Hepatic stellate cell (primary cell): ENCODE results near the gene BUB1B.

ENCODE experiments used
- DNase-seq: peaks from one replicate; pipeline ENCODE4 v3.0.0; 2011; ENCODE audit warnings: low spot score

Gene BUB1B

DNA sequence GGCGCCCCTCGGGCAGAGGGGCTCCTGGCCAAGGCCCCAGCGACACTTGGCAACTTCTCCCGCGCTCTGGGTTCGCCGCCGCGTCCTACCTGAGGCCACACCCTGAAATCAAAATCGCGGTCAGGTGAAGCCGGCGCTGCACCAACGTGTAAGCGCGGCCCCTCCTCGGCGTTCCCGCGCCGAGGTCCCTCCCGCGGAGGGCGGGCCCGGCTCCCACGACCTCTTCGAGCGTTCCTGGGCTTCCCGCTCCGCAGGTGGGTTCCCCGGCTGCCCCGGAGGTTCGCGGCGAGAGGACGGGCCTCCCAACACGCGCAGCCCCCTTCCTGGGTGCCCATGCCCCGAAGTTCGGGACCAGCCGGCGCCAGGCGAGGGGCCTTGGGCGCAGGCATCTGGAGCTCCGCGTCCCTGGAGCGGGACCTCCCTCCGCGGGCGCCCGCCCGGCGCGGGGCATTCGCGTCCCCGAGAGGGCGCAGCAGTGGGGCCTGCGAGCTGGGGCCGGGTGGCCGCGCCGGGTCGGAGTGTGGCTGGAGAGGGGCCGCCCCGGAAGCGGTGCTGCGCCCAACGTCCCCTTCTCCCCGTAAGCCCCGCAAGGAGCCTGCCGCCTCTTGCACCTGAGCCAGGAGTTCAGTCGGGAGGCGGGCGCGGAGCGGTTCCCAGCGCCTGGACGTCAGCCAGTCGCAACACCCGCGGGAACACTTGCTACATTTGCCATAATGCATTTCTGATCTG is 91.7 kb downstream of the BUB1B start:
- no peak for DNase-seq

- no peak for DNase-seq
These were observed 92.4 kb downstream of the BUB1B start for GRCh38 chr15:40253167-40253790.

DNA sequence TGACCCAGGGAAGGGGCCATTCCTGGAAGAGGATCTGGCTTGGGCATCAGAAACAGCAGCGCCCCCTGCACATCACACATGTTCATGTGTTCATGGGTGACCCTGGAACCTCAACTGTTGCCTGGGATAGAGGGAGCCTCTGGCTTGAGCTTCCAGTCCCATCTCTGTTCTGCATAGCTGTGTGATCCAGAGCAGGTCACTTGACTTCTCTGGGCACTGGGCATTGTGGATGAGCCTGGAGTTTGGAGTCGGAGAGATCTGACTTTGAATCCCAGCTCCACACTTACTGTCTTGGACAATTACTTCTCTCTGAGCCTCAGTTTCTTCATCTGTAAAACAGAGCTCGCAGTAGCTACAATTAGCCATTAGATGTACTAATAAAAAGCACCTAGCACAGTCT is 93.6 kb downstream of the BUB1B start:
- DNase-seq, result no peak

DNA sequence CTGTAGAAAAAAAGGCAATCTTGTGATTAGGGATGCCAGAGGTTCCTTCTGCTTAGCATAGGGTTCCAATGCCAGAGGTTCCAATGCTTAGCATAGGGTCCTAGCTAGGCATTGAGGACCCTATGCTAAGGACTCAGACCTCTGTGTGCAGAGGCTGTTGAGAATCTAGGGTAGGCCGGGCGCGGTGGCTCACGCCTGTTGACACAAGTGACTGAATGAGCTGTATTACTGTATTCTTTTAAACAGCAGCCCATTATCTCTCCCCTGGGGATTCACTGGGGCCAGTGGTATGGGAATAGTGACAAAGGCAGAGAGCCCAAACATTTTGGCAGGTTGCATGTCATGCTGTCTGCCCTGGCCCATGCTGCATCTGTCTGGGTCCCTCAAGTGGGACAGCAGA is 94.2 kb downstream of the BUB1B start:
- no peak for DNase-seq

DNA sequence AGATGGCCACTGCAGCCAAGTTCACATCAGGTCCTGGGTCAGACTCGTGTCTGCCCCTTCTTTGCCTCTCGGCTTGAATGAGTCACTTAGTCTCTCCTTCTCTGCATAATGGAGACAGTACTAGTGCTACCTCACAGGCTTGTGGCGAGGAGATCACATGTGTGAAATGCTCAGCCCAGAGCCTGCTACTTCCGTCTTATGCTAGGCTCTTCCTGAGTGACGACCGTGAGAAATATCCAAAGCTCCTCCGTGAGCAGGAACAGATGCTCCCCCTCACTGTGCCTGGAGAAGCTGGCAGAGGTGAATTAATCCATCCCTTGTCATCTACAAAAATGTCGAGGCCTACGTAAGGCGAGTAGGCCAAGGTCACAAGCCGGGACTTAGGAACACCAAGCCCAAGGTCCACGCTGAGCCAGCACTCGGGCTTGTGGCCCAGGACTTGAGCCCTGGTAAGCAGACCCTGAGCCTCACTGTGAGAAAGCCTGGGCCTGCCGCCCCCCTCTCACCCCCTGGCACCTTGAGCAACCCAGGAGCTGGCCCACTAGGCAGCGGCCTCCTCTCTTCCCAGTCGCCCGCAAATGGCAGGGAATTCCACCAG is 95.9 kb downstream of the BUB1B start:
- DNase-seq, result no peak

- DNase-seq, result no peak
These were observed 97.0 kb downstream of the BUB1B start for GRCh38 chr15:40257656-40258450.

- DNase-seq, result no peak
These were observed 97.7 kb downstream of the BUB1B start for GRCh38 chr15:40258544-40258943.

GRCh38 chr15:40259021-40259420 is 98.2 kb downstream of the BUB1B start:
- no peak for DNase-seq

DNA sequence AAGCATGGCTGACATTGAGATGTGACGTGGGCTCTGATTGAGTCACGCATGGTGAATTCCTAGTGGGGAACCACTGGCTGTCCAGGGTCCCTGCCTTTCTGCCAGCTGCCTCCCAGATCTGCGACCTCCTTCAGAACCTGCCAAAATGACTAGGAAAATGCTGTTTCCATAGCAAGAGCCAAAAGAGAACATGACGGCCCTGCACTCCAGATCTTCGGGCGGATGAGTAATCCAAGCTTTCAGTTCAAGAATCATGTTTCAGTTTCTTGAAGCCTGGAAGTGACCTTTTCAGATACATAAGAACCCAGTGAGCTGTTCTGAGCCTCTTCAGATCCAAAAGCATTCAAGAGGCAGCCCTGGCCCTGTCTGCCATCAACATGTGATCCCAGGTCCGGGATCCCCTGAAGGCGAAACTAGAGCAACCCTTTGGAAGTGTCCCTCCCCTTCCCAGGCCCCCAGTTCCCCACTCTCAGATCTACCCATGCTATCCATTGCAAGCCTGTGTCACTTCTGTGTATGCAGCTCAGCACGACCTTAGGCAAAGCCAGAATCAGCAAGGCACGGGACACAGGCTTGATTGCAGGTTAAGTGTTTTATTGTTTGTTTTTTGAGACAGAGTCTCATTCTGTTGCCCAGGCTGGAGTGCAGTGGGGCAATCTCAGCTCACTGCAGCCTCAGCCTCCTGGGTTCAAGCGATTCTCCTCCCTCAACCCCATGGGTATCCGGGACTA is 102.3 kb downstream of the BUB1B start:
- no peak for DNase-seq

DNA sequence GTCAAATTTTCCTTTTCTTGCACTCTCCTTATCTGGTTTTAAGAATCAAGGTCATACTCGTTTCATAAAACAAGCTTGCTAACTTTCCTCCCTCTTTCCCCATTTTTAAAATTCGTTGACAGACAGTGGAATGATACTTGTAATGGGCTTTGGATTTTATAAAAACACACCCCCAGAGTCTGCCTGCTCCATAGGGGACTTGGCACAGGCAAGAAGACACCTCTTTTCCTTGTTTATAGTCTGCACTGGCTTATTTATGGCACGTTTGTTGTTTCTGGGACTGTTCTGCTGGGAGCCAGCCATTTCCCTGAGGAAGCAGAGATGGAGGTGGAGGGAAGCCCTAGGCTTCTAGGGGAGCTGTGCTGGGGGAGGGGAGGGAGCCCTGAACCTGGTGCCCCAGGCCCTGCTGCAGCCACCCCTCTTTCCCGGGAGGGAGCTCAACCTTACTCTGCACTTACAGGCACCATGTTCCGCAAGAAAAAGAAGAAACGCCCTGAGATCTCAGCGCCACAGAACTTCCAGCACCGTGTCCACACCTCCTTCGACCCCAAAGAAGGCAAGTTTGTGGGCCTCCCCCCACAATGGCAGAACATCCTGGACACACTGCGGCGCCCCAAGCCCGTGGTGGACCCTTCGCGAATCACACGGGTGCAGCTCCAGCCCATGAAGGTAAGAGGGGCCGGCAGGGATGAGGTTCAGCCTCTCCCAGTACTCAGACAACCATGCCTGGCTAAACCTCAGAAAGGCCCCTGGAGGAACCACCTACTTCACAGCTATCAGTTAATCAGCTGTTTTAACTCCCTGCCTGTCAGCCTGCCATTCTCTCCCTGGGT is 103.7 kb downstream of the BUB1B start:
- DNase-seq, result no peak

DNA sequence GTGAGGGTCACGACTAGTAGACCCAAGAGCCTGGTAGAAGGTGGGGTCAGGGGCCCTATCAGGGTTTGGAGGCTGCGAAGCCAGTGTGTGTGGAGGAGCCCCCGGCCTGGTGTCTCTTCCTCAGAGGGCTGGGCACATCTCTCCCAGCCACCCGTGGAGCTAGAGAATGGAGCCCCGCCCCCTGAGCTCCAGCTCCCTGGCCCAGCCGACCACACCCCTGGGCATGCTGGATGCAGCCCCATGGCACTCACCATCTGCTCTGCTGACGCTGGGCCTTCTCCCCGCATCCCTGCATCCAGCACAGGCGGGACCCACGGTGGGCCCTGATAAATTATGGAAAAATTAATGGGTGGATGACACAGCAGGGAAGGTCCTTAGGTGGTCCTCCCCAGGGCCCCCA is 104.5 kb downstream of the BUB1B start:
- DNase-seq, result no peak

- DNase-seq, result no peak
These were observed 105.0 kb downstream of the BUB1B start for GRCh38 chr15:40265875-40266274.

DNA sequence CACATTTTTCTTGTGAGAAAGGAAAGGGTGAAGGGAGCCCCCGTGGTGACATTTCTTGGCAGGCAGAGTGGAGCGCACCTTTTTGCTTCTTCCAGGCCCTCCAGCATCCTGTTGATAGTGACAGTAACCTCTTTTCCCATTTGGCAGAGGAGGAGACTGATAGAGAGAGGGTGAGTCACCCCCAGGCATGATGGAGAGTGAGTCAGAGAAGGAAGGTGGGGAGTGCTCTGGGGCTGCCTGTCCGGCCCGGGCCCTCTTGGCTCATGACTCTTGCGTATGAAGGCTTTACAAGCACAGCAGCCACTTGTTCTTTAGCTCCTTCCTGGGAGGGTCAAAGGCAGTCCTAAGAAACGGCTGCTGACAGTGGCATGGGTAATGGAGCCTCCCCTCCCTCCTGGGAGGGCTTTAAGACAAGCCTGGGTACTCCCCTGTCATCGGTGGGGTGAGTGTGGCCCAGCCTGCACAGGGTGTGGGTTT is 106.0 kb downstream of the BUB1B start:
- DNase-seq, result peak; percentile 98

DNA sequence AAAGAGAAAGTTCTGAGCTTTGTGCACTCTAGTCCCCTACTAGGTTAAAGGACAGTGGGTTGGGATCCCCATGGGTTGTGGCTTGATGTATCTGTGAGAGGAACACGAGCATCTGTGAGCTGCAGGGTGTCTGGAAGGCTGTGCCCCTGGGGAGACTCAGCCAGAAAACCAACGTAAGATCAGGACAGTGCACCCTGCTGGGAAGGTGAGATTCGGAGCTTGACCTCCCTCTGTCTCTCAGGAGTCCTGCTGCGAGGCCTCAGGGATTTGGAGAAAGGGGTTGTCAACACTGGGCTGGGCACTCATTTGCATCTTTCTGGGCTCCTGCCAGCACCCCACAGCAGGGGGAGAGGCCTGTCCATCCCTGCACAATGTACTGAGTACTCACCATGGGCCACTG is 106.8 kb downstream of the BUB1B start:
- no peak for DNase-seq

DNA sequence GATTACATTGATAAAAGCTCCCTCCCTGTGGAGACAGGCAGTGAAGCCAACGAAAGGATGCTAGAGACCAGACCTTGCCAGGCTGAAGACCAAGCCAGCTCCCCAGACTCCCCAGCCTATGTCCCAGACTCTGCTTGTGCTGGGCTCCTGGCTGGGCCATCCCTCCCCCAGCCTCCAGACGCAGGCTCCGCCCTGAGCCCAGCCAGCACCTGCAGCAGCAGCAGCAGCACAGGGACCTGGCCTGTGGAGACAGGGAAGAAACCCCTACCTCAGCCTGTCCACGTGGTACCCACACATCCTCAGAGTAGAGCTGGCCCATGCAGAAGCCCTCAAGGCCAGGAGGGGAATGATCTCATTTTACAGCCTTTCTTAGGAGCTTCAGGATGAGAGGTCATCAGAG is 108.7 kb downstream of the BUB1B start:
- DNase-seq, result no peak

GRCh38 chr15:40270246-40270995 is 109.6 kb downstream of the BUB1B start:
- DNase-seq, result no peak
